Panc1 (cell line): Measurements from ENCODE around the gene SNRNP27. TPM values are rescaled to one million over a fixed set of nuclear protein-coding genes. Genes with fewer than 3 reads are reported as not detected.

ENCODE experiments used
- ATAC-seq: fragments of 200-7000 bp; cut with Tn5 transposase; 2 replicates; pipeline ENCODE4 v1.9.1; 2020; ENCODE audit warnings: mild to moderate bottlenecking, moderate library complexity
- BruUV-seq: library from RNA; stranded (reverse); fragments of 400-500 nt; replicated peaks from 2 replicates; lab custom pipeline; 2021; lab: Mats Ljungman, UMichigan
- CTCF ChIA-PET: fragments of 300-600 bp; sonication (Branson Sonifier 250); formaldehyde crosslinking; loops from one replicate; lab custom pipeline; 2022; ENCODE audit warnings: antibody characterized with exemption; lab: Charles Lee
- POLR2A ChIA-PET: fragments of 300-600 bp; sonication (Branson Sonifier 250); formaldehyde crosslinking; loops from one replicate; lab custom pipeline; 2022; ENCODE audit warnings: antibody characterized with exemption; lab: Charles Lee
- DNase-seq: peaks from one replicate; pipeline ENCODE4 v3.0.0-alpha.2; 2010; ENCODE audit warnings: low read depth, low spot score
- H3K27ac ChIP-seq: 2 replicates; pipeline ENCODE4 v1.5.1; 2011; ENCODE audit warnings: mild to moderate bottlenecking, low read length, inconsistent platforms
- H3K27me3 ChIP-seq: fragments of 200-500 bp; sonication (Bioruptor generic); 2 replicates; pipeline ENCODE4 v1.6.0; 2014; ENCODE audit warnings: low read length, inconsistent platforms; ENCODE audit not compliant: control insufficient read depth, insufficient read depth
- H3K36me3 ChIP-seq: fragments of 200-500 bp; sonication (Bioruptor generic); 2 replicates; pipeline ENCODE4 v1.5.1; 2014; ENCODE audit warnings: inconsistent platforms, mild to moderate bottlenecking, low read length, moderate library complexity; ENCODE audit not compliant: control insufficient read depth, insufficient read depth
- H3K4me1 ChIP-seq: 2 replicates; pipeline ENCODE4 v1.5.1; 2011; ENCODE audit warnings: inconsistent platforms, mild to moderate bottlenecking, low read length, moderate library complexity; ENCODE audit not compliant: control insufficient read depth, insufficient read depth
- H3K4me3 ChIP-seq, 2 experiments: 2 replicates each; pipeline ENCODE4 v1.5.1; 2011 to 2012; ENCODE audit warnings: low read depth in 2 of 2, low read length in 2 of 2, mild to moderate bottlenecking in 2 of 2, inconsistent platforms in 1 of 2, moderate library complexity in 1 of 2
- H3K9me3 ChIP-seq: fragments of 200-500 bp; sonication (Bioruptor generic); 2 replicates; pipeline ENCODE4 v1.5.1; 2014; ENCODE audit warnings: low read depth, mild to moderate bottlenecking, inconsistent platforms, low read length, moderate library complexity; ENCODE audit not compliant: control insufficient read depth, insufficient read depth
- CTCF ChIP-seq: fragments of 450-650 bp; IDR thresholded peaks from 2 replicates; pipeline ENCODE4 v1.5.1; 2017; ENCODE audit warnings: mild to moderate bottlenecking
- POLR2AphosphoS5 ChIP-seq: IDR thresholded peaks from 2 replicates; pipeline ENCODE4 v1.6.1; 2012; ENCODE audit warnings: mild to moderate bottlenecking, low read depth, low read length, moderate library complexity
- REST ChIP-seq, 2 experiments: IDR thresholded peaks; 2 replicates each; pipeline ENCODE4 v1.6.1; 2011 to 2012; ENCODE audit warnings: low read depth in 2 of 2, control low read depth in 1 of 2, low read length in 1 of 2, mild to moderate bottlenecking in 1 of 2, moderate library complexity in 1 of 2; ENCODE audit not compliant: insufficient read depth in 1 of 2
- SIN3A ChIP-seq: IDR thresholded peaks from 2 replicates; pipeline ENCODE4 v1.6.1; 2012; ENCODE audit warnings: low read depth, mild to moderate bottlenecking, low read length, moderate library complexity, borderline replicate concordance; ENCODE audit not compliant: insufficient read depth
- TCF7L2 ChIP-seq: IDR thresholded peaks from 2 replicates; pipeline ENCODE4 v1.6.1; 2011; ENCODE audit warnings: mild to moderate bottlenecking, low read depth, low read length, inconsistent platforms
- in situ Hi-C: cut with HindIII; loops from 2 replicates; pipeline ENCODE4 v1.10.0; 2016; ENCODE audit warnings: low sequenced_read_pairs, low pct_unique_long_range_greater_than_20kb
- intact Hi-C: fragments of 100-400 bp; cut with micrococcal nuclease; formaldehyde crosslinking; loops from one replicate; pipeline ENCODE4 v1.10.0; 2022; ENCODE audit not compliant: unreplicated experiment
- total RNA-seq: library from RNA; stranded (reverse); gene quantifications from one replicate; pipeline ENCODE4 v1.2.1, GENCODE V29; 2021; ENCODE audit not compliant: unreplicated experiment

Gene SNRNP27
- total RNA-seq, 1 experiment from 2014 or later, result 39.7 TPM

GRCh38 chr2:69844560-69844959 lies 49.2 kb upstream of the SNRNP27 start:
- Histone ChIP-seq H3K9me3 (no peaks in the 10 kb centered on the region), H3K27ac (no peak overlapping the region), H3K4me1 (no peaks in the 10 kb centered on the region), H3K27me3 (no peaks in the 10 kb centered on the region), H3K4me3 (no peak overlapping the region), H3K36me3 (no peaks in the 10 kb centered on the region; the same call in 1 of the 2 replicates)
- ATAC-seq (no peak), DNase-seq (no peak)
- BruUV-seq, result no TSS peak
- in situ Hi-C loops, result no loop called here
- CTCF ChIA-PET, result no interaction called here
- intact Hi-C loops, result no loop called here
- POLR2A ChIA-PET, result no interaction called here
- TF ChIP-seq SIN3A (no peak), CTCF (no peak), TCF7L2 (no peak), REST (IDR thresholded peaks at IDR 0.05; ENCODE audit: insufficient read depth in 1 of 2, low read depth in 2 of 2, low read length in 1 of 2) (no peak), POLR2AphosphoS5 (no peak)

DNA sequence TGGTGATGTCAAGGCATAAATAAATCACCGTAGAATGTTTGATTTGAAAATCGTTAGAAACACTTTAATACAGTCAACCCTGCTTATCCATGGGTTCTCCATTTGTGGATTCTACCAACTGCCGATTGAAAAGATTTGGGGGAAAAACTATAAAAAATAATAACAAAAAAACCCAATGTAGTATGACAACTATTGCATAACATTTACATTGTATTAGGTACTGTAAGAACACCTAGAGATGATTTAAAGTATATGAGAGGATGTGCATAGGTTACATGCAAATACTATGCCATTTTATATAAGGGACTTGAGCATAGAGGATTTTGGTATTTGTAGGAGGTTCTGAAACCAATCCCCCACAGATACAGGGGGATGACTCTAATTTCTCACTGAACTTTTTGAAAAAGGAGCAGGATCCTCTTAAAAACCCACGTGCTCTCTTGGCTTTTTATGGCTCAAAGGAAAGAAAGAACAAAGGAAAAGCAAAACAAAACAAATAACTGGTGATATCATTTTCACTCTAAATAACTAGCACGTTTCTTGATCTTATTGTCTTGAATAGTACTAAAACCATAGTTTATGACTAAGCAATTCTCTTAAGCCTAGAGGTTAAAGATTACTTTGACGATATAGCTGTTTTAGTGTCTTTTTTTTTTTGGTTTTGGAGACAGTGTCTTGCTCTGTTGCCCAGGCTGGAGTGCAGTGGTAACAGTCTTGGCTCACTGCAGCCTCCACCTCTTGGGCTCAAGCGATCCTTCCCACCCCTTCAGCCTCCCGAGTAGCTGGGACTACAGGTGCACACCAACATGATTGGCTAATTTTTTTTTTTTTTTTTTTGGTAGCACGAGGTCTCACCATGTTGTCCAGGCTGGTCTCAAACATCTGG lies 47.3 kb upstream of the SNRNP27 start:
- Histone ChIP-seq H3K36me3 (no peaks in the 10 kb centered on the region; the same call in 1 of the 2 replicates), H3K4me3 (no peak overlapping the region), H3K27ac (no peak overlapping the region), H3K9me3 (no peaks in the 10 kb centered on the region), H3K27me3 (no peaks in the 10 kb centered on the region), H3K4me1 (no peaks in the 10 kb centered on the region)
- TF ChIP-seq POLR2AphosphoS5 (no peak), SIN3A (no peak), TCF7L2 (no peak), CTCF (no peak), REST (IDR thresholded peaks at IDR 0.05; ENCODE audit: insufficient read depth in 1 of 2, low read depth in 2 of 2, low read length in 1 of 2) (no peak)
- in situ Hi-C loops (no loop called here), intact Hi-C loops (no loop called here)
- DNase-seq (no peak), ATAC-seq (no peak)
- BruUV-seq, result no TSS peak
- ChIA-PET CTCF (no interaction called here), POLR2A (interaction anchor here (0.7 kb wide), 1 partner anchor 653 kb away, joined by 3 read pairs; no protein-coding TSS in a partner anchor)
